AG09309 (cell line): ENCODE data around the gene CHPF.

ENCODE experiments used
- DNase-seq: peaks from one replicate; pipeline ENCODE4 v3.0.0-alpha.2; 2010; ENCODE audit warnings: low read depth
- H3K4me3 ChIP-seq: 2 replicates; pipeline ENCODE4 v1.5.1; 2011; ENCODE audit warnings: mild to moderate bottlenecking, low read depth, low read length, moderate library complexity; ENCODE audit not compliant: control insufficient read depth
- CTCF ChIP-seq: IDR thresholded peaks from 2 replicates; pipeline ENCODE4 v1.5.1; 2011; ENCODE audit warnings: mild to moderate bottlenecking, low read depth, low read length, inconsistent platforms; ENCODE audit not compliant: insufficient read depth, control insufficient read depth; ENCODE audit errors: missing control alignments

The CHPF gene

GRCh38 chr2:219545295-219545942, 1.8 kb upstream of the CHPF start:
- no peak for TF ChIP-seq CTCF
- no peak for DNase-seq
- H3K4me3 ChIP-seq, result no peak overlapping the region

- DNase-seq, result no peak
- no peak for TF ChIP-seq CTCF
- peak overlapping the region; percentile 66; the same call in 1 of the 2 replicates for H3K4me3 ChIP-seq
These were observed 958 bp upstream of the CHPF start for GRCh38 chr2:219544567-219544966.

GRCh38 chr2:219542931-219543595, 546 bp downstream of the CHPF start:
- no peak for TF ChIP-seq CTCF
- H3K4me3 ChIP-seq, result peak overlapping the region; percentile 66
- DNase-seq, result no peak

- TF ChIP-seq CTCF, result peak; percentile 79
- peak overlapping the region; percentile 66 for H3K4me3 ChIP-seq
- DNase-seq, result no peak
These were observed 1.9 kb downstream of the CHPF start for GRCh38 chr2:219541611-219542180.

GRCh38 chr2:219540784-219541504, 2.7 kb downstream of the CHPF start:
- TF ChIP-seq CTCF, result no peak
- no peak overlapping the region for H3K4me3 ChIP-seq
- no peak for DNase-seq

- DNase-seq, result no peak
- TF ChIP-seq CTCF, result no peak
- no peak overlapping the region for H3K4me3 ChIP-seq
These were observed 3.5 kb downstream of the CHPF start for GRCh38 chr2:219539926-219540678.
